Measurements from ENCODE around the gene GLRA3.

Gene GLRA3

DNA sequence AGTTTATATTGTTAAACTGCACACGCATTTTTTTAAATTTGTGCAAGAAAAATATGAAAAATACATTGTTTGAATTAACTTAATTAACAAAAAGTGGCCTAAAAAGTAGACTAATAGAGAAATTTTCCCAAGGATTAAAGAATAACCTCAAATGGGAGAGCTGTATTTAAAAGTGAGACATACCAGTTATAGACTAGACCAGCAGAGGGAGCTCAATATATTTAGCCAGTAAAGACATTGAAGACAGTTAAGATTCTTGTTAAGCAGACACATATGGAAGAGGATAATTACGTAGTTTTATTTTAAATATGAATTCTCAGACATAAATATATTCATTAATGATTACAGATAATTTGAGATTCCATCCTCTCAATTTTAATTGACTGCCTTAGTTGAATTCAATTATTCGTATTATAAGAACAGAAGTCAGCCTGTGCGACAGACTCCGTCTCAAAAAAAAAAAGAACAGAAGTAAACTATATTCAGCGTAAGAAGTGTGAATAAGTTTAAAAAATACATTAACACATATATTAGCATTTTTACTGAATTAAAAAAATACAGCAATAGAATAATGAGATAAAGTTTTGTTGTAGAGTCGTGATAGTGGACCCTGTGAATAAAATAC is 64.8 kb downstream of the GLRA3 start:
- TF ChIP-seq Cebpa-rat (IDR thresholded peaks at IDR 0.05): no peak
- Histone ChIP-seq H3K4me3 (no peak overlapping the region), H3K27ac (no peak overlapping the region), H3K9me3 (no peaks in the 10 kb centered on the region), H4K20me1 (no peaks in the 10 kb centered on the region), H3K27me3 (no peaks in the 10 kb centered on the region), H3K4me1 (no peaks in the 10 kb centered on the region), H3K9ac (no peak overlapping the region), H3K4me2 (no peak overlapping the region), H3K36me3 (no peaks in the 10 kb centered on the region)

DNA sequence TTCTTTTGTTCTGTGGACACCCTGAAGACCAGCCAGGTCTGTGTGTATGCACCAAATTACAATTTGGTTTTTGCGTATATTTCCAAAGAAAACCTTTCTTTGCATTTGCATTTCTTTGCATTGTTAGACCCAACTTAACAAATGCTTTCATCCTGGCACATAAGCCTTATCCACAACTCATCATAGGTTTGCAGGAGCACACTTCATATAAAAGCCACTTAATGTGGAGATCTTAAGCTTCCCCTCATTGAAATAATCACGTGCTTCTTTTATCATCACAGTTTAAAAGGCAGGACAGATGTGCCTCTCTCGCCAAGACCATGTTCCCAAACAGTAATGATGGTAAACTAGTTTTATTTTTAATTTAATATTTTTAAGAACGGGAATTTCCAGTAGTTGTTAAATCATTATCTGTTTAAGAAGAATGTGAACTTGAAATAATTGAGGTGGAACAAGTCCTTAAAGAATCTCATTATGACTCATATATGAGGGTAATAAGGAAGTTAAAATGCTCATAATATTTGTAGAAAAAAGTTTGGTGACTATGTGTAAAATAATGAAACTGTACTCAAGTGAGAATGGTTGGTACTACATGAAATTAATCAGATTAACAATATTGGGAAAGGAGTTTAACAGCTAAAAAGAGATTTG is 65.5 kb downstream of the GLRA3 start:
- Histone ChIP-seq H4K20me1 (no peaks in the 10 kb centered on the region), H3K27ac (no peak overlapping the region), H3K9me3 (no peaks in the 10 kb centered on the region), H3K4me3 (no peak overlapping the region), H3K4me1 (no peaks in the 10 kb centered on the region), H3K27me3 (no peaks in the 10 kb centered on the region), H3K4me2 (no peak overlapping the region), H3K9ac (no peak overlapping the region), H3K36me3 (no peaks in the 10 kb centered on the region)
- no peak for TF ChIP-seq Cebpa-rat (IDR thresholded peaks at IDR 0.05)

DNA sequence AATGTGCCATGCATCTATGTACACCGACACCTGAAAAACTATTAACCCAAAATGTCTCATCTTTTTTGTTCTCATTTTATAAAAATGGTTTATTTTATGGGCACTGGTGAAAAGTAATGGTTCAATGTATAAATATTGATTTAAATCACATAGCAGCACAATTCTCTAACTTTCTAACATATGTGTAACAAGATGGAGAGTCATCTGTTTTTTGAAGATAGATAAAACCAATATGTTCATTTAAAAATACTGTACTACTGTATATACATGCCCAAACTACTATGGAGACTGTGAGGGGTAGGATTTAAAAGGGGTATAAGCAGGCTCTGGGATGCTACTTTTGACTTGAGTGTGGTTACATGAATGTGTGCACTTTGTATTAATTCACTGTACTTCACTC is 67.6 kb downstream of the GLRA3 start:
- Histone ChIP-seq H3K4me1 (no peaks in the 10 kb centered on the region), H3K9me3 (no peaks in the 10 kb centered on the region)

DNA sequence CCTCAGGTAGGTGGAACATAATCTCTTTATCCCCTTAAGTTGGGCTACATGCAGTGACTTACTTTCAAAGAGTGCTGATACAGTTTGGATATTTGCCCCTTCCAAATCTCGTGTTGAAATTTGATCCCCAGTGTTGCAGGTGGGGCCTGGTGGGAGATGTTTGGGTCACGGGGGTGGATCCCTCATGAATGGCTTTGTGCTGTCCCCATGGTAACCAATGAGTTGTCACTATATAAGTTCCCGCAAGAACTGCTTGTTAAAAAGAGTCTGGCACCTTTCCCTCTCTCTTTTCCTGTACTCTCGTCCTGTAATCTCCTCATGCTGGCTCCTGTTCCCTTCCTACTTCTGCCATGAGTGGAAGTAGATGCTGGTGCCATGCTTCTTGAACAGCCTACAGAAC is 71.3 kb downstream of the GLRA3 start:
- no peak for TF ChIP-seq Cebpa-rat (IDR thresholded peaks at IDR 0.05)
- H3K9me3 ChIP-seq: no peaks in the 10 kb centered on the region
- H3K4me3 ChIP-seq: no peak overlapping the region
- no peak overlapping the region for H3K9ac ChIP-seq
- no peak overlapping the region for H3K4me2 ChIP-seq
- no peaks in the 10 kb centered on the region for H3K27me3 ChIP-seq
- no peak overlapping the region for H3K27ac ChIP-seq
- no peaks in the 10 kb centered on the region for H4K20me1 ChIP-seq
- H3K36me3 ChIP-seq: no peaks in the 10 kb centered on the region
- H3K4me1 ChIP-seq: no peaks in the 10 kb centered on the region

More for the DNA sequence above, 67.6 kb downstream of the GLRA3 start:
- TF ChIP-seq Cebpa-rat (IDR thresholded peaks at IDR 0.05): no peak
- no peak overlapping the region for H3K4me3 ChIP-seq
- H4K20me1 ChIP-seq: no peaks in the 10 kb centered on the region
- no peak overlapping the region for H3K27ac ChIP-seq
- H3K36me3 ChIP-seq: no peaks in the 10 kb centered on the region
- H3K4me2 ChIP-seq: no peak overlapping the region
- no peaks in the 10 kb centered on the region for H3K27me3 ChIP-seq
- H3K9ac ChIP-seq: no peak overlapping the region

DNA sequence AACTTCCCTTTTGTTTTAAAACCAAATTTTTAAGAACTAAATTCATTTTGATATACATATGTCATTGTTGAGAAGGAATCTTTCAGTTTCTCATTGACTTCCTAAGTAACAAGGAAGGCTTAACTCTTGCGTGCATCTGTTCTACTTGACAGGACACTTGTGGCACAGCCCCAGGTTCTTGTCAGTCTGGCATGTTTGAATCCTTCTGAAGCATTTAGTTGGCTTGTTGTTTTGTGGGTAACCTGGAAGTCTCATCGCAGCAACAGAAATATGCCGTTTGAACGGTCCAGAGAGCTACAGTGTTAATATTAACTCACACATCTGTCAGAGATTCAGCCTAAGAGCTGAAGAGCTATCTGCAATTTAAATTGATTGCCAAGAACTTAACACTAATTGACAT is 76.0 kb downstream of the GLRA3 start:
- H3K9me3 ChIP-seq: no peaks in the 10 kb centered on the region
- no peaks in the 10 kb centered on the region for H3K27me3 ChIP-seq
- no peak overlapping the region for H3K9ac ChIP-seq
- no peak overlapping the region for H3K27ac ChIP-seq
- TF ChIP-seq Cebpa-rat (IDR thresholded peaks at IDR 0.05): no peak
- no peaks in the 10 kb centered on the region for H3K4me1 ChIP-seq
- H3K36me3 ChIP-seq: no peaks in the 10 kb centered on the region
- no peak overlapping the region for H3K4me3 ChIP-seq
- H3K4me2 ChIP-seq: no peak overlapping the region
- no peaks in the 10 kb centered on the region for H4K20me1 ChIP-seq

DNA sequence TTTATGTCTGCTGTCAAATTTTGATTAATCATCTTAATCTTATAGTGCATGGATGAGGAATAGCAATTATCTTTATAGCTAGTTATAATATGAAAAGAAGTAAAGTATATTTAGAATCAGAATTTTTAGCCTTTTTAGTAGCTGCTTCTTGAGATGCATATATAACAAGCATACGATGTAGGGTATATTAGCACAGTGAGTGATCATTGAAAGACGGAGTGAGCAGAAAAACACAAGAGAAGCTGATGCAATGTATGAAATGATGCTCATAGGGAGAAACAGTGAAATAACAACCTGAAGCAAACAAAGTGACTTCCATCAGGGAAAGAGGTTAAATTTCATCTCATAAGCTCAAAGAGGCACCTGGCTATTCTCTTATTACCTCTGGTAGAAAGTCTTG is 77.0 kb downstream of the GLRA3 start:
- Histone ChIP-seq H4K20me1 (no peaks in the 10 kb centered on the region), H3K27me3 (no peaks in the 10 kb centered on the region), H3K4me3 (no peak overlapping the region), H3K9me3 (no peaks in the 10 kb centered on the region), H3K4me1 (no peaks in the 10 kb centered on the region), H3K4me2 (no peak overlapping the region), H3K9ac (no peak overlapping the region), H3K27ac (no peak overlapping the region), H3K36me3 (no peaks in the 10 kb centered on the region)
- TF ChIP-seq Cebpa-rat (IDR thresholded peaks at IDR 0.05): no peak

DNA sequence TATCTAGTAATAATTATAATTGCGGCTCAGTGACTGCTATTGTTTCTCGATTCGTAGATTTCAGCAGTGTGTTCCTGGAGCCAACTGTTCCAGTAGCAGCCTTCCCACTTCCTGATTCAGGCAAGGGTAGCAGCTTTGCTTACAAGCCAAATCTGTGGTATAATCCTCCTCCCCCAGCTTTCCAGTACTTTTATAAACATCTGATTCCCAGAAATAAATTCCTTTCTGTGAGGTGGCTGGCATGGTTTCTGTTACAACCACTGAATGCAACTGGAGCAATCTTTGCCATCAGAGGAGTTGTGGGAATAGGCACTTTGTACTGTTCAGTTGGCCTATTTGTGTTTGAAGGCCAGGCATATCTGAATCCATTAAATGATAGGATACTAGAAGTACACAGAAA is 80.0 kb downstream of the GLRA3 start:
- Histone ChIP-seq H3K4me2 (no peak overlapping the region), H3K4me1 (no peaks in the 10 kb centered on the region), H3K9me3 (0 out of 2 replicates have a peak, but pooled peaks cover 4% of the 10 kb centered on the region), H3K4me3 (no peak overlapping the region), H3K36me3 (no peaks in the 10 kb centered on the region), H3K27ac (no peak overlapping the region), H4K20me1 (no peaks in the 10 kb centered on the region), H3K27me3 (no peaks in the 10 kb centered on the region), H3K9ac (no peak overlapping the region)
- TF ChIP-seq Cebpa-rat (IDR thresholded peaks at IDR 0.05): no peak

DNA sequence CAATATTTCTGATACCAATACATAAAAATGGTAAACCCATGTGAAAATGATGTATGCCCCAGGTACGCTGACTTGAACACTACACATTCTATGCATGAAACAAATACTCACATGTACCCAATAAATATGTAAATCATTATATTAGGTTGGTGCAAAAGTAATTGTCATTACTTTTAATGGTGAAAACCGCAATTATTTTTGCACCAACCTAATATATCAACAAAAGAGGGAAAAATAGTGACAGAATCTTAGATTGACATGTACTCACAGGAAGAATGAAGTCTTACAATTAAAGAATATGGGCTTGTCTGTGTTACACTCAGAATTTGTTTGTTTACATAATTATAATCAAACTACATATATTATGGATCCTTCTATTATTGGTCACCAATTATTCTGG is 82.3 kb downstream of the GLRA3 start:
- no peaks in the 10 kb centered on the region for H4K20me1 ChIP-seq
- no peak for TF ChIP-seq Cebpa-rat (IDR thresholded peaks at IDR 0.05)
- H3K36me3 ChIP-seq: no peaks in the 10 kb centered on the region
- no peaks in the 10 kb centered on the region for H3K4me1 ChIP-seq
- no peak overlapping the region for H3K9ac ChIP-seq
- H3K4me3 ChIP-seq: no peak overlapping the region
- H3K9me3 ChIP-seq: 0 out of 2 replicates have a peak, but pooled peaks cover 6% of the 10 kb centered on the region
- no peak overlapping the region for H3K27ac ChIP-seq
- H3K27me3 ChIP-seq: no peaks in the 10 kb centered on the region
- no peak overlapping the region for H3K4me2 ChIP-seq

DNA sequence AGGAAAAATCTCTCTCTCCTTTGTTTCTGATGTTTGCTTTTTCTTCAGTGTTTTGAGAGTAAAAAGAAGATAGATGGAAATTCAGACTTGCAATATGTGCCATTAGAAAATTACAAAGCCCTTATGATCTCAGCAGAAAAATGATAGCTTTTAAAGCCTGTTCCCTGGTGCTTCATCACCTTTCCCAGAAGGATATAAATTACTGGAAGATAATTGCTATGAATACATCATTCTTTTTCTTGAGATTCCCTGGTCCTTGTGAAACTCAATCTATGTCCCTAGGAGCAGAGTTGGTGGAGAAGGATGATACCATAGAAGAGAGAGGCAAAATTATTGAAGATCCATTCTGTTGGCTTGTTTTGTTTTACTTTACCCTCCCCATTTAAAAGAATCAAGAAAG is 86.5 kb downstream of the GLRA3 start:
- no peaks in the 10 kb centered on the region for H3K27me3 ChIP-seq
- no peaks in the 10 kb centered on the region for H4K20me1 ChIP-seq
- TF ChIP-seq Cebpa-rat (IDR thresholded peaks at IDR 0.05): no peak
- no peak overlapping the region for H3K4me2 ChIP-seq
- no peaks in the 10 kb centered on the region for H3K36me3 ChIP-seq
- H3K4me1 ChIP-seq: no peaks in the 10 kb centered on the region
- no peak overlapping the region for H3K4me3 ChIP-seq
- no peak overlapping the region for H3K9ac ChIP-seq
- no peak overlapping the region for H3K27ac ChIP-seq
- 0 out of 2 replicates have a peak, but pooled peaks cover 6% of the 10 kb centered on the region for H3K9me3 ChIP-seq

DNA sequence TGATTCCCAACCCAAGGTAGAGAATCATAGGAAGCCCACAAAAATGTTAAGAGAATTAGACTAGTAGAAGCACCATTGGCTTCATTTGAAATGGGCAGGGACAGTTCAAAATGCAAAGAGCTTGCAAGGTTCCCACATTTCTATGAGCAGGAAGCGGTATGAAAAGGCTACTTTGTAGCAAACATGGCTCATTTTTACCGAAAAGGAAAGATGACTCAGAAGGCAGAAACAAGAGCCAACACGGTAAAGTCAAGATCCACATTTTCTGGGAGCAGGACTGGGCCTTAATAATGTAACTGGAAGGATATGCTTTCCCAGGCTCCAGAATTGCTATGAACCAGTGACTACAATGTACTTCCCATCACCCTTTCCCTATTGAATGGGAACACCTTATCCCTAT is 89.5 kb downstream of the GLRA3 start:
- no peak for TF ChIP-seq Cebpa-rat (IDR thresholded peaks at IDR 0.05)
- Histone ChIP-seq H3K27me3 (no peaks in the 10 kb centered on the region), H3K27ac (no peak overlapping the region), H3K4me2 (no peak overlapping the region), H3K9ac (no peak overlapping the region), H3K36me3 (no peaks in the 10 kb centered on the region), H3K4me1 (no peaks in the 10 kb centered on the region), H3K9me3 (0 out of 2 replicates have a peak, but pooled peaks cover 6% of the 10 kb centered on the region), H4K20me1 (no peaks in the 10 kb centered on the region), H3K4me3 (no peak overlapping the region)
